ENCODE results near the gene CHAT.
"Not testable (repeated sequence)": the region's sequence is repeated elsewhere in the genome, so short reads cannot be mapped to it uniquely, and the experiment has no call there.

CHAT gene

DNA sequence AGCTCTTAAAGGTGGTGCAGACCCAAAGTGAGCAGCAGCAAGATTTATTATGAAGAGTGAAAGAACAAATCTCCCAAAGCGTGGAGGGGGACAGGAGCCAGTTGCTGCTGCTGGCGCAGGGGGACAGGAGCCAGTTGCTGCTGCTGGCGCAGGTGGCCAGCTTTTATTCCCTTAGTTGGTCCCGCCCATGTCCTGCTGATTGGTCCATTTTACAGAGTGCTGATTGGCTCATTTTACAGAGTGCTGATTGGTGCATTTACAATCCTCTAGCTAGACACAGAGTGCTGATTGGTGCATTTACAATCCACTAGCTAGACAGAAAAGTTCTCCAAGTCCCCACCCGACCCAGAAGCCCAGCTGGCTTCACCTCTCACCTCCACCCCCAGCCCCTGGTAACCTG, 68.6 kb downstream of the CHAT start:
- DNase-seq (ENCODE audit: low read depth in 2 of 2, low spot score in 1 of 2), result not testable (repeated sequence)

GRCh38 chr10:49682879-49683278, 69.0 kb downstream of the CHAT start:
- no peak for DNase-seq (ENCODE audit: low read depth in 2 of 2, low spot score in 1 of 2)

- no peak for DNase-seq (ENCODE audit: low read depth in 2 of 2, low spot score in 1 of 2)
These were observed 72.8 kb downstream of the CHAT start for GRCh38 chr10:49686651-49687050.

- DNase-seq (ENCODE audit: low read depth in 2 of 2, low spot score in 1 of 2), result no peak
These were observed 74.5 kb downstream of the CHAT start for GRCh38 chr10:49688261-49688846.

DNA sequence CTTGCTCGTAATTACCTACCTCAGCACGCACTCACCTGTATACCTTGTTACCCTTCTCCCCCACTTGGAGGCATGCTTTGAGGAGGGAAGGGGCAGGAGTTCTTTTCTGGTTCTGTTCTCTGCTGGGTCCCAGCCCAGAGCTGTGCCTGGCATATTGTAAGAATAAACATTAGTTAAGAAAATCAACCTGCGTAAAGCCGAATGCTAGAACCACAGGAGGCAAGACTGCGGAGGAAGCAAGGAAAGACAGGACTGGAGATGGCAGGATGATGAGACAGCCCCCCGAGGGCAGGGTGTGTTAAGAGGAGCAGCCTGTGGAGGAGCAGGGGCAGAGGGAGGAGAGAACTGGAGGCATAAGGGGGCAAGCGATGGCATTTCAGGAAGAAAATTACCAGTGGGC, 75.1 kb downstream of the CHAT start:
- no peak for DNase-seq (ENCODE audit: low read depth in 2 of 2, low spot score in 1 of 2)

DNA sequence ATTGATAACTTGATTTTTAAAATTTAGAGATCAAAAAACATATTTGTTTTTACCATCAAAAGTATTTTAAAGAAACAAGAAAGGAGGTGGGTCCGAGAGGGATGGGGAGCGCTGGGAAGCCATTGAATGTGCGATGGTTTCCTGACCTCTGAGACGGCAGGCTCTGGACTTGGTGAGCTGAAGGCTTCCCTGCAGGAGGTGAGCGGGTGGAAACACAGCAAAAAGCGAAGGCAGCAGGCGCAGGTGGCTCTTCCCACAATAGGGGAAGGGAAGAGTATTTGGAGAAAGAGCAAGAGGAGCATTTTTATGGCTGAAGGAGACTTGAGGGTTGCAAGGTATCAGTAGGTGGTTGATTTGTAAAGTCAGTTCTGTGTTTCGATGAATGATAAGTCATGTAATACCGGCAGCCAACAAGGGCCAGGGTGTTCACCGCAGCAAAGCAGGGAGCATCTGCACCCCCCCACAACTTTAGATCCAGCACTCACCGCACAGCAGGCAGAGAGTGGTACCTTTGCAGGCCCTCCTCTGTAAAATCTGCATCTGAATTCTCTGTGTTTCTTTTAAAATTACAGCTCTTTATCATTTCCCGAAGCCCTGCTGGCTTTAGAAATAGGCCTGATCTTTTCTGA, 76.2 kb downstream of the CHAT start:
- DNase-seq (ENCODE audit: low read depth in 2 of 2, low spot score in 1 of 2), result no peak

GRCh38 chr10:49690698-49691356, 77.0 kb downstream of the CHAT start:
- no peak for DNase-seq (ENCODE audit: low read depth in 2 of 2, low spot score in 1 of 2)

DNA sequence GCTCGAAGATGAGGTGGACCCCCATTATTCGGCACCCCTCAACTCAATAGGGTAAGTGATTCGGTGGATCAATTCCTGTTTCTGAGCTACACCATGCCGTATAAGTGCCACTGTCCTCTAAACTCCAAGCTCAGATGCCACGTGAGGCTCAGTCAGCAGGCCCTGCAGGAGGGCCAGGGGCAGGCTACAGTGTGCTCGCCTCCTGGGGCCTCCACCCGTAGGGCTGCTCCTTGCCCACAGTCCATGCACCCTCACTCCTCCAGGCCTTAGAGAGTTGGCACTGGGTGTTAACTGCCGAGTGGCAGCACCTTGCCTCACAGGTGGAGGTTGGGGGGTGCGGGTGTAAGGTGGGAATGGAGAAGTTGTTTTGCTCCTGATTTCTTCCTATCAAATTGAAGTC, 77.8 kb downstream of the CHAT start:
- DNase-seq (ENCODE audit: low read depth in 2 of 2, low spot score in 1 of 2), result no peak

DNA sequence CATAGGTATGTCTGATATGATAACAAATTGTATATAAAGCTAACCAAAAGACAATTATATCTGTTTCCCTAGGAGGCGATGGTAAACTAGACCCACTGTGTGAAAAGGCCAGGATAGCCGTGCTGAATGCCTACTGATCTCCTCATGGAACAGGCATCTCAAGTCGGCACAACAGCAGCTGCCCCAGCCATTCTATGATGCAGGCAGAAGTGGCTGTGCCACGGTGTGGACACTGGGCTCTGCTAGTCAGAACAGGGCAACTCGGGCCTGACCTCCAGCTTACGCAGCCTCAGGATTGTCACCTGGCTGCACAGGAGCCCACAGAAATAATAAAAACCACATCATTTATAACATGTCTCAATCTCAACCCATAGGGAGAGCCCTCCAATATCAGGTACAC, 80.6 kb downstream of the CHAT start:
- no peak for DNase-seq (ENCODE audit: low read depth in 2 of 2, low spot score in 1 of 2)

GRCh38 chr10:49696311-49696710, 82.5 kb downstream of the CHAT start:
- DNase-seq (ENCODE audit: low read depth in 2 of 2, low spot score in 1 of 2), result no peak

GRCh38 chr10:49698679-49699078, 84.8 kb downstream of the CHAT start:
- no peak for DNase-seq (ENCODE audit: low read depth in 2 of 2, low spot score in 1 of 2)

DNA sequence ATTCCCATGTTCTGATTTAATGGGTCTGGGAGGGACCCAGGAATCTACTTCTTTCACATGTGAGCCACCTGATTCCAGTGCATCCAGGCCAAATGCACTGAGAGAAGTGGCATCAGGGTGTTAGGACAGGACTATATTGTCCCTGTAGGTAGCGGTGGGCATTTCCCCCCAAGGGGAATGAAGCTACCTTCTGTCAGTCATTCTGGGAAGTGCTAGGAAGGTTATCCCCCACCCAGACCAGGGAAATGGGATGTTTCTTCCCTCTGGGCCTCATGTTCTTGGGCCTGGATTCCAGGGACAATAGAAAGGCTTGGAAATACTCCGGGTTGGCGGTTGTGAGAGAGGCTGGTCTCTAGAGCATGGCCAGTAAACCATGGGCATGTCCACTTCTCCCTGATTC, 86.4 kb downstream of the CHAT start:
- DNase-seq (ENCODE audit: low read depth in 2 of 2, low spot score in 1 of 2), result no peak

GRCh38 chr10:49700997-49701396, 87.2 kb downstream of the CHAT start:
- DNase-seq (ENCODE audit: low read depth in 2 of 2, low spot score in 1 of 2), result no peak

DNA sequence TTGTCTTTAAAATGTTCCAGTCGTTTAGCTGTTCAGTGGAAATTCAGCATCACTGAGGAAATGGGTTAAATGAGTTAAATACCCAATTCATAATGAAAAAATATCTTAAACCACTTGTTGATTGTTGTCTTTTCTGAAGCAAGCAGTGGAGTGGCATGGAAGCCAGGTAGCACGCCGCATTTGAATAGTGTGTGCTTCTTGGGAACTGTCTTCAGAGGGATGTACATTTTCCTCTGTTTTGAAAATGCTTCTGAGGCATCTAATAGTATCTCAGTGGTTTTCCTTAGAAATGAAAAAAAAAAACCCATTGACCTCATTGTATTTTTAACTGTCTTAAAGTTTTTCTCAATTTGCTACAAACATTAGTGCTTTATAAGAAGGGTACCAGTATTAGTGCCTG, 93.7 kb downstream of the CHAT start:
- no peak for DNase-seq (ENCODE audit: low read depth in 2 of 2, low spot score in 1 of 2)

GRCh38 chr10:49709934-49710333, 96.1 kb downstream of the CHAT start:
- DNase-seq (ENCODE audit: low read depth in 2 of 2, low spot score in 1 of 2), result no peak

GRCh38 chr10:49710966-49711365, 97.1 kb downstream of the CHAT start:
- no peak for DNase-seq (ENCODE audit: low read depth in 2 of 2, low spot score in 1 of 2)

DNA sequence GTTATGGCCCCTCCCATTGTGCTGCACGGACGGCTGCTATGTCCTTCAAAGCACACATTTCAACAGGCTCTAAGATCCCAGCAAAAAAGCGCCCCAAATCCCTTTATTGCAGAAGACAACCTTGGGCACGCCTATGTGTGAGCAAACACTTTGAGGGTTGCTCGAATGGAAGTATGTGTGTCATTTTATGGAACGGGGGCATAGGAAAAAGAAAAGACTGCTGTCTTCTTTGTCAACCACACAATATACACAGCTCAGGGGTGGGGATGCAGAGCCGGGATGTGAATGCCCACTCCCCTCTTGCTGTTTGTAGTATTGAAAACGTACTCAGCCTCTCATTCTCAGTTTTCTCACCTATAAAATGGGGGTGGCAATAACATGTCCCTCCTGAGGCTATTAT, 97.6 kb downstream of the CHAT start:
- no peak for DNase-seq (ENCODE audit: low read depth in 2 of 2, low spot score in 1 of 2)

DNA sequence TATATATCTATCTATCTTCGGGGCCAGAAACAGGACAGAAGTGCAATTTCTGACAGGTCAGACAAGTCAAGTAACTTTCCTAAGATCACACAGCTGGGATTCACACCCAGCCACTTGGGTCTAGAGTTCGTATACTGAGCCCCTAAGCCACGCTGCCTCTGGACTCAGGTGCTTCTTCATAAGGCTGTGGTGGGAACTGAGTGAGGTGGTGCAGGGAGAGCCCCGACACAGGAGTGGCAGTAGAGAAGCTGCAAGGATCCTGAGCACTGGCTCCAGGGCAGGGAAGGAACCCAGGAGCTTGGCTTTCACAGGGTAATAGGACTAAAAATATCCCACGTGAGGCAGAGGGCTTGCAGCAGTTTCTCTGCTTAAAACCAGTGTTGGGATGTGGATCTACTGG, 99.4 kb downstream of the CHAT start:
- no peak for DNase-seq (ENCODE audit: low read depth in 2 of 2, low spot score in 1 of 2)
